ENCODE data around the gene CFH.
"Not testable (repeated sequence)": the region's sequence is repeated elsewhere in the genome, so short reads cannot be mapped to it uniquely, and the experiment has no call there.

The CFH gene

DNA sequence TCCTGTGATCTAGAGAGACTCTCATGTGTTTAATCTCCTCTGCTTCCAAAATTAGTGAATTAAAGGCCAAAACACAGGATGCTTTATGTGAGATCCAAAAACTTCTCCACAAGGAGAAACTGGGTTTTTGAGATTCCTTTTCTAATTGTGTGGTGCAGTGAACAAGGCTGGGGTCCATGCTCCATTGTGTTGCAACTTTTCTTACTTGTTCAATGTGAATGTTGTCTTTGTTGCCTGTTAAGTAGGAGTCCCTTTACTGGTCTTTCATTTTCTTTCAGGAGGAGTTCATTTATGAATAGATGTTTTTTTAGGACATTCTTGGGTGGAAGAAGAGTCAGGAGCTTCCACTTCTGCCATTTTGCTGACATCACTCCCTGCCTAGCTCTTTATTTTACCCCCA is 82.2 kb downstream of the CFH start:
- no peak overlapping the region for H3K4me3 ChIP-seq (ENCODE audit: control insufficient read depth, low read depth, low read length)
- DNase-seq (ENCODE audit: low read depth): no peak
- TF ChIP-seq, protein P1, sequence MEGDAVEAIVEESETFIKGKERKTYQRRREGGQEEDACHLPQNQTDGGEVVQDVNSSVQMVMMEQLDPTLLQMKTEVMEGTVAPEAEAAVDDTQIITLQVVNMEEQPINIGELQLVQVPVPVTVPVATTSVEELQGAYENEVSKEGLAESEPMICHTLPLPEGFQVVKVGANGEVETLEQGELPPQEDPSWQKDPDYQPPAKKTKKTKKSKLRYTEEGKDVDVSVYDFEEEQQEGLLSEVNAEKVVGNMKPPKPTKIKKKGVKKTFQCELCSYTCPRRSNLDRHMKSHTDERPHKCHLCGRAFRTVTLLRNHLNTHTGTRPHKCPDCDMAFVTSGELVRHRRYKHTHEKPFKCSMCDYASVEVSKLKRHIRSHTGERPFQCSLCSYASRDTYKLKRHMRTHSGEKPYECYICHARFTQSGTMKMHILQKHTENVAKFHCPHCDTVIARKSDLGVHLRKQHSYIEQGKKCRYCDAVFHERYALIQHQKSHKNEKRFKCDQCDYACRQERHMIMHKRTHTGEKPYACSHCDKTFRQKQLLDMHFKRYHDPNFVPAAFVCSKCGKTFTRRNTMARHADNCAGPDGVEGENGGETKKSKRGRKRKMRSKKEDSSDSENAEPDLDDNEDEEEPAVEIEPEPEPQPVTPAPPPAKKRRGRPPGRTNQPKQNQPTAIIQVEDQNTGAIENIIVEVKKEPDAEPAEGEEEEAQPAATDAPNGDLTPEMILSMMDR (conservative IDR thresholded peaks at IDR 0.05; ENCODE audit: control insufficient read depth, insufficient read depth, low read depth, low read length): no peak

DNA sequence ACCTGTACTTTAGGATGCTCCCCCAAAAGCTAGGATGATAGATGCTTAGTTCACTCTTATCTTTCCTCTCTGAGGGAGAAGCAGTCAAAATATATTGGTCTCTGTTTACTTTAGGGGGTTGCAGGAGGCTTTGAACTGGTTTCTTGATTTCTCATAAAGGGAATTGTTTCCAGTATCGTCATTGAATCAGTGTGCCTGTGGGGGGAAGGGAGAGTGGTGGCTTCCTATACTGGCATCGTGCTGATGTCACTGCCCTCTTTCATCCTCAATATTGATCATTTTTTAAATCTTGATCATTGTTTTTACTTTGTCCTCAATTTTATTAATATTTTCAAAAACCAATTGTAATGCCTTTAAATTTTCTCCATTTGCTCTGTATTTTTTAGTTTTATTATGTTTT is 82.6 kb downstream of the CFH start:
- DNase-seq (ENCODE audit: low read depth): no peak
- no peak overlapping the region for H3K4me3 ChIP-seq (ENCODE audit: control insufficient read depth, low read depth, low read length)
- TF ChIP-seq, protein P1 (conservative IDR thresholded peaks at IDR 0.05; ENCODE audit: control insufficient read depth, insufficient read depth, low read depth, low read length): no peak

DNA sequence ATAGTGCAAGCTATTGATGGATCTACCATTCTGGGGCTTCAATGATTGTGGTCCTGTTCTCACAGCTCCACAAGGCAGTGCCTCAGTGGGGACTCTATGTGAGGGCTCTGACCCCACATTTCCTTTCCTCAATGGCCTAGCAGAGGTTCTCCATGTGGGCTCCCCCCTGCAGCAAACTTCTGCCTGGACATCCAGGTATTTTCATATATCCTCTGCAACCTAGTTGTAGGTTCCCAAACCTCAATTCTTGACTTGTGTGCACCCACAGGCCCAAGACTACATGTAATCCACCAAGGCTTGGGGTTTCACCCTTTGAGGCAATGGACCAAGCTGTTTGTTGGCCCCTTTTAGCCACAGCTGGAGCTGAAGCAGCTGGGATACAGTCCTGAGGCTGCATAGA is 86.9 kb downstream of the CFH start:
- TF ChIP-seq, protein P1 (conservative IDR thresholded peaks at IDR 0.05; ENCODE audit: control insufficient read depth, insufficient read depth, low read depth, low read length): no peak
- H3K4me3 ChIP-seq (ENCODE audit: control insufficient read depth, low read depth, low read length): no peak overlapping the region
- no peak for DNase-seq (ENCODE audit: low read depth)

DNA sequence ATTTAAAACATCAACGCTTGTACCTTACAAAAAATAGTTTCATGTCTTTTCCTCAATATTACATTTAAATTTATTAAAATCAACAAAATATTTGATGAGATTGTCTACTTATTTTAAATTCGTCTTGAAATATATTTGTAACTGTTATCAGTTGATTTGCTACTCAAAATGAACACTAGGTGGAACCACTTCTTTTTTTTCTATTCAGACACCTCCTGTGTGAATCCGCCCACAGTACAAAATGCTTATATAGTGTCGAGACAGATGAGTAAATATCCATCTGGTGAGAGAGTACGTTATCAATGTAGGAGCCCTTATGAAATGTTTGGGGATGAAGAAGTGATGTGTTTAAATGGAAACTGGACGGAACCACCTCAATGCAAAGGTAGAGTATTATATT is 91.4 kb downstream of the CFH start:
- H3K4me3 ChIP-seq (ENCODE audit: control insufficient read depth, low read depth, low read length): not testable (repeated sequence)
- TF ChIP-seq, protein P1 (conservative IDR thresholded peaks at IDR 0.05; ENCODE audit: control insufficient read depth, insufficient read depth, low read depth, low read length): peak; percentile 38
- peak; percentile 56 for DNase-seq (ENCODE audit: low read depth)

DNA sequence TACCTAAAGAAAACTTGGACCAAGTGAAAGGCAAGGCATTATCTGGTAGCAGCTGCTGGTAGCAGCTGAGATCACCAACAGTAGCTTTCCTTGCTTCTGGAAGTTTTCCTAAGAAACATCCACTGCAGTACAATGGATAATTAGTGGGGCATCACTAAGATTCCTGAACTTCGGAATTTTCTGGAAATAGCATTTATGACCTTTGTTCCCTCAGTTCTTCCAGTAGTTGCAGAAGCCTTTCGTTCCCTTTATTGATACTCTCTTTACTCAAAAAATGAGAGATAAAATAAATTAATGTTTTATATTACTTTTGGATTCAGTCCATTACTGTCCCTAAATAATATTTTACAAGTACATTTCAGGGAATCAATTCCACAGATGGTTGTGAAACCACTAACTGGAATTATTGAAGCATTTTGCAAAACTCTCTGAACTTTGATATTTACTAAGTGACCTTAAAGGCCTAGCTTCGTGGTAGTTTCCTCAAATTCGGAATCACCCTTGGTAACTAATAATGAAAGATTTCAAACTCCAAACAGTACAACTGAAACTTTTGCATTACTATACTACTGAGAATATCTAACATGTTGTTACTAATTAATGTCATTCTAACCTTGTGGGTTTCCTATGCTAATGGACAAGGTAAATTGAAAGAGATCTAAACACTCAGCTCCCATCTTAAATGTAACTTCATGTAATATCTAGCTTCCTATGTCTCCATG is 113.3 kb downstream of the CFH start:
- not testable (repeated sequence) for DNase-seq (ENCODE audit: low read depth); H3K4me3 ChIP-seq (ENCODE audit: control insufficient read depth, low read depth, low read length)

DNA sequence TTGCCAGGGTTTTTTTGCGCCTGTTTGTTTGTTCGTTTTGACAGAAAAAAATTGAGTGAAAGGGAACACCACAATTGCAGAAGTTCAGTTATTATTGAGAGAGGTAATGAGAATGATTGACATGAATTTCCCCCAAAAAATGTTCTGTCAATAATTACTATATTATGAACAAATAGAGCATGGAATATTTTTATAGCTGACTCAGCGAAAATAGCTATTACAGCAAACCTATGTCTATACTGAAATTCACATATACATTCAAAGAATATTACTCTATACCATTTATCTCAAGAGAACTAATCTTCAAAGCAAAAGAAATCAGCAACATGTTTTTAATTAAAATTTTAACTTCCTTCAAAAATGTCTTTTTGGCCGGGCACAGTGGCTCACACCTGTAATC is 118.0 kb downstream of the CFH start:
- DNase-seq (ENCODE audit: low read depth); H3K4me3 ChIP-seq (ENCODE audit: control insufficient read depth, low read depth, low read length): not testable (repeated sequence)

DNA sequence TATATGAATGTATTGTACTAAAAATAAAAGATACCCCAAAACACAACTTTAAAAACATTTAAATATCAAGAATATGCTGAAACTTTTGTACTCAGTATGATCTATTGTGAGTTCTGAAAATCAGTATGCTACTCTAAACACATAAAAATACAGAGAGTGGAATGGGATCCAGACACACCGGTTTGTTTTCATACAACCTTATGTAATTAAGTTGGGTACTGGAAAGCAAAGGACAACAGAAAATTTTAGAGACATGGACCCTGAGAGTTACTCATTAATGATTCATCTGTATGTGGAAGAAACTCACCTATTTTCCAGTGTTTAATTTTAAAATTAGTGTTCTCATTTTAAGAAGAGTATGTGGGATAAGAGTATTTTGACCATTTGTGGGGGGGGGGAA is 121.9 kb downstream of the CFH start:
- DNase-seq (ENCODE audit: low read depth): no peak
- TF ChIP-seq, protein P1 (conservative IDR thresholded peaks at IDR 0.05; ENCODE audit: control insufficient read depth, insufficient read depth, low read depth, low read length): no peak

DNA sequence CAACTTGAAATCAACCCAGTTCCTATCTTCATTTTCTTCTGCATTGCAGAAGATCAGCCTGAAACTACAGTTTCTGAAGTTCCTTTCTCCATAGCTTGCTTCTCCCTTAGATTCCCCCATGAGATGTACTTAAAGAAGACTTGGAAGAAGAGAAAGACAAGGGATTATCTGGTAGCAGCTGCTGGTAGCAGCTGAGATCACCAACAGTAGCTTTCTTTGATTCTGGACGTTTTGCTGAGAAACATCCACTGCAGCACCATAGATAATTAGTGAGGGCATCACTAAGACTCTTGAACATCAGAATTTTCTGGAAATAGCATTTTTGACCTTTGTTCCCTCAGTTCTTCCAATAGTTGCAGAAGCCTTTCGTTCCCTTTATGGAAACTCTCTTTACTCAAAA is 122.3 kb downstream of the CFH start:
- TF ChIP-seq, protein P1 (conservative IDR thresholded peaks at IDR 0.05; ENCODE audit: control insufficient read depth, insufficient read depth, low read depth, low read length): no peak
- DNase-seq (ENCODE audit: low read depth): no peak
- no peak overlapping the region for H3K4me3 ChIP-seq (ENCODE audit: control insufficient read depth, low read depth, low read length)

More for the DNA sequence above, 121.9 kb downstream of the CFH start:
- H3K4me3 ChIP-seq (ENCODE audit: control insufficient read depth, low read depth, low read length): no peak overlapping the region

Data from fibroblast of mammary gland (primary cell).